ENCODE data around the gene ANKFN1. TPM values are rescaled to one million over a fixed set of nuclear protein-coding genes. Genes with fewer than 3 reads are reported as not detected.
"Not testable (repeated sequence)": the region's sequence is repeated elsewhere in the genome, so short reads cannot be mapped to it uniquely, and the experiment has no call there.

The ANKFN1 gene
- total RNA-seq, 1 experiment from 2014 or later, result 6.0 TPM

GRCh38 chr17:56325313-56326000 is 172.2 kb downstream of the ANKFN1 start:
- no peaks in the 10 kb centered on the region for H3K9me3 ChIP-seq
- H3K27me3 ChIP-seq, result no peaks in the 10 kb centered on the region
- H3K4me3 ChIP-seq, result no peak overlapping the region
- no peaks in the 10 kb centered on the region for H3K36me3 ChIP-seq
- no peak for DNase-seq

DNA sequence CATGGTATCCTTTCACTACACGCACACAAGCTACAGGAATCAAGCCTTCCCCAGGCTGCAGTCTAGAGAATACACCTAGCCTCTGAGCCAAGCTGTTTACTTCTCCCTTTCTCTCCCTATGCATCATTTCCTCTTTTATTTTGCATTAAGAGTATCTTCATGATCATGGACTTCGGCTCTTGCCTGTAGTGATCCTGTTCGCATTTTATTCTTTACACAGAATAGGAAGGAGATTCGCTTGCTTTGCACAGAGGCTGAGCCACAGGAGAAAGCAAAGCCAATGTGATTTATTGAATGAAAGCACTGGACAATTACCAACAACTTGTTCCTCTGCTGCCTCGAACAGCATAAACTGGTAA is 172.7 kb downstream of the ANKFN1 start:
- DNase-seq, result no peak
- Histone ChIP-seq H3K4me3 (no peak overlapping the region), H3K27me3 (no peaks in the 10 kb centered on the region), H3K36me3 (no peaks in the 10 kb centered on the region), H3K9me3 (no peaks in the 10 kb centered on the region)

GRCh38 chr17:56347639-56348038 is 194.4 kb downstream of the ANKFN1 start:
- H3K27me3 ChIP-seq, result no peaks in the 10 kb centered on the region; the same call in 1 of the 2 replicates
- H3K4me3 ChIP-seq, result no peak overlapping the region
- DNase-seq, result no peak
- H3K36me3 ChIP-seq, result no peaks in the 10 kb centered on the region; the same call in 1 of the 2 replicates
- H3K9me3 ChIP-seq, result peaks cover 5% of the 10 kb centered on the region

DNA sequence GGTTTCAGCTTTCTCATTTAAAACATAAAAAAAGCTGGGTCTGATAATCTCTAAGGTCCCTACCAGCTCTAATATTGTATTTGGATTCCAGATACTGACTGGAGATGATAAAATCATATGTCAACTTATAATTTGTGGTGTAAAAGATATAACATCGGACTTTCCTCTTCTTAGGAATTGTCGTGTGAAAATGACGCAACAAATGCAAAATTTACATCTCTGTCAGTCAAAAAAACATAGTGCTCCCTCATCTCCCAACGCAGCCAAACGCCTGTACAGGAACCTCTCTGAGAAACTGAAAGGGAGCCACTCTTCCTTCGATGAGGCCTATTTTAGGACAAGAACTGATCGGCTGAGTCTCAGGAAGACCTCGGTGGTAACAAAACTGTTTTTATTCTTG is 197.3 kb downstream of the ANKFN1 start:
- peaks cover 2% of the 10 kb centered on the region; the same call in 1 of the 2 replicates for H3K9me3 ChIP-seq
- DNase-seq, result peak; percentile 19
- no peaks in the 10 kb centered on the region for H3K27me3 ChIP-seq
- H3K36me3 ChIP-seq, result no peaks in the 10 kb centered on the region; the same call in 1 of the 2 replicates
- H3K4me3 ChIP-seq, result peak overlapping the region; percentile 23

- Histone ChIP-seq H3K4me3 (no peak overlapping the region), H3K9me3 (peaks cover under 1% of the 10 kb centered on the region; the same call in 1 of the 2 replicates), H3K36me3 (no peaks in the 10 kb centered on the region; the same call in 1 of the 2 replicates), H3K27me3 (no peaks in the 10 kb centered on the region)
- DNase-seq, result peak; percentile 5
Observed at GRCh38 chr17:56351675-56352074, 198.4 kb downstream of the ANKFN1 start.

DNA sequence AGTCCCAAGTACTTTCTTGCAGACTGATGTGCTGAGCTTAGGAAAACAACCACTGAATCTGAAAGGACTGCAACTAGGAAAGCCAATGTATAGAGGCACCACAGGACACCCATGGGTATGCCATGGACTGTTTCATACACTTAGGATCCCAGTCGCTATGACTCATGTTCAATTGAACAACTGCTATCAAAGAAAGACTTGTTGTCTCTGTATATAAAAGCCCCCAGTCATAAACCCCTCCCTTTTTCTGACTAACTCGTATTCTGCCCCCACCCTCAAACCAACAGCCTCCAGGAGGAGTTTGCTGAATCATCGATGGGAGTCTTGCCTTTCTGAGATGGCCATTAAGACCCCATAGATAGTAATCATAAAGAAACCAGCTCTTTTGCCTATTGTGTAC is 205.4 kb downstream of the ANKFN1 start:
- Histone ChIP-seq H3K36me3 (no peaks in the 10 kb centered on the region; the same call in 1 of the 2 replicates), H3K4me3 (no peak overlapping the region), H3K9me3 (no peaks in the 10 kb centered on the region), H3K27me3 (no peaks in the 10 kb centered on the region)
- peak; percentile 43 for DNase-seq

DNA sequence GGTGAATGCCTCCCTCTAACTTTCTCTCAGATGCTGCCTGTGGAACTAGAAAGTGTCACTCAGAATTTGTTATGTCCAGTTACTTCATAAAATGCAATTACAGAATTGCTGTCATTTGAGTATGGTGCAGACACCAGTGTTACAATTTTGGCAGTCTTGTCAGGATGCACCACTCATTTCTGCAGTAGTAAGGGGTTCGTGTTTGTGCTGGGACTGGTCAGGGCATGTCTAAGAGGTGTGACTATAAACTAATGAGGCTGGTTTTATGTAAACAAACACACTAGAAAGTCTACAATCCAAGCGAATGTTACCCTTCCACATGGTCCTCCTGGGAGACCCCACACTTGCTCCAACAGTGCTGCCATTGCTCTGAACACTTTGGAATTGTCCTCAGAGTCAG is 206.2 kb downstream of the ANKFN1 start:
- no peak for DNase-seq
- H3K36me3 ChIP-seq, result no peaks in the 10 kb centered on the region
- no peak overlapping the region for H3K4me3 ChIP-seq
- H3K27me3 ChIP-seq, result no peaks in the 10 kb centered on the region
- H3K9me3 ChIP-seq, result no peaks in the 10 kb centered on the region

GRCh38 chr17:56367366-56367765 is 214.1 kb downstream of the ANKFN1 start:
- no peaks in the 10 kb centered on the region for H3K9me3 ChIP-seq
- H3K36me3 ChIP-seq, result no peaks in the 10 kb centered on the region
- DNase-seq, result no peak
- no peaks in the 10 kb centered on the region for H3K27me3 ChIP-seq
- H3K4me3 ChIP-seq, result no peak overlapping the region

DNA sequence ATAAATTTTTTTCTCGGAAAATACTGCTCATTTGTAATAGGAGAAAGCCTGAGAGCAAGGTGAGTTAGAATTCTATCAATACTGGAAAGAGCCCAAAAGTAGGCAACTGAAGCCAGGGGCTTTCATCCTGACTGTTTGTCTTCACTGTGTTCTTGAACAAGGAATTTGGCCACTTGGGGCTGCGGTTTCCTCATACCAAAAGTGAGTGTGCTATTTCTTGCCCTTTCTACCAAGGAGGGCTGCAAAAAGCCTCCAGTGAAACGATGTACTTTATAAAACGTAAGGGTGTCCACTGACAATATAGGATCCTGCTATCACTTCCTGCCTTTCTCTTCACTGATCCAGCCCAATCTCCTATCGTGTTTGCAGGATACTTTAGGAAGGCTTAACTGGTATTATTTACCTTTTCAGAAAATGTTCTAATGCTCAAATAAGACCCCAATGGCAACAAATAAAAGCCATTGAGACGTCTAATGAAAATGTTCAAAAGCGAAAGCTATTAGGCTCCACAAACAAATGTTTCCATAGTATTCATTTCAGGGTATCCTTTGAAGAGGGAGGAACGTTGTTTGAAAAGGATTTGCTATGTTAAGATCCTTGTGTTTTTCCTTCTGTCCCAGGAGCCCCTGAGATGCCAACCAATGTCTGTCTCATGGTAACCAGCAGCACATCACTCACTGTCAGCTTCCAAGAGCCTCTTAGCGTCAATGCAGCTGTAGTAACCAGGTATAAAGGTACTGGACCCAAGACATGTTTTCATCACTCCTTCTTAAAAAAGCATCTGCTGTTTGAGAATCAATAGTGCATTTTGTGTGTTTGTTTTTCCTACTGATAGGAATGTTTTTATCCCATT is 220.9 kb downstream of the ANKFN1 start:
- Histone ChIP-seq H3K36me3 (no peaks in the 10 kb centered on the region), H3K4me3 (no peak overlapping the region), H3K9me3 (no peaks in the 10 kb centered on the region), H3K27me3 (no peaks in the 10 kb centered on the region)
- DNase-seq, result no peak

GRCh38 chr17:56389356-56389755 is 236.1 kb downstream of the ANKFN1 start:
- H3K27me3 ChIP-seq, result no peaks in the 10 kb centered on the region
- H3K36me3 ChIP-seq, result no peaks in the 10 kb centered on the region
- H3K9me3 ChIP-seq, result peaks cover 6% of the 10 kb centered on the region; the same call in 1 of the 2 replicates
- DNase-seq, result no peak
- H3K4me3 ChIP-seq, result no peak overlapping the region

GRCh38 chr17:56392321-56392720 is 239.0 kb downstream of the ANKFN1 start:
- H3K9me3 ChIP-seq, result peaks cover 6% of the 10 kb centered on the region; the same call in 1 of the 2 replicates
- no peaks in the 10 kb centered on the region for H3K27me3 ChIP-seq
- H3K4me3 ChIP-seq, result no peak overlapping the region
- DNase-seq, result no peak
- no peaks in the 10 kb centered on the region for H3K36me3 ChIP-seq

DNA sequence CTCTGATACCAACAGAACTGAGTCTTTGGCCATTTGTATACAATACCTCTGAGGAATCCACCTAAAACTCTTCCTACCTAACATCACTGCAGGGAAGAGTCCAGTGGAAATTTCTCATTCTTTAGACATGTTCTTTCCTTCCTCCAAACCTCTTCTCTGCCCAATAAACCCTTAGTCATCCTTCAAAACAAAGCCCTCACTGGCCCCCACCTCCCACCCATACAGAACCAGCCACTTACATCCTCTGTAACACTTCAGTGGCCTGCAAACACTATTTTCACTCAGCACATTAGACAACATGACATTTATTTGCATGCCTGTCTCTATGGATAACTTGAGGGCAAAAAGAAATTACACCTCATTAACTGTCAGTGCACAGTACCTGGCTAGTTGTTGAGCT is 239.9 kb downstream of the ANKFN1 start:
- Histone ChIP-seq H3K27me3 (no peaks in the 10 kb centered on the region), H3K36me3 (no peaks in the 10 kb centered on the region), H3K4me3 (no peak overlapping the region), H3K9me3 (peaks cover 6% of the 10 kb centered on the region; the same call in 1 of the 2 replicates)
- no peak for DNase-seq

DNA sequence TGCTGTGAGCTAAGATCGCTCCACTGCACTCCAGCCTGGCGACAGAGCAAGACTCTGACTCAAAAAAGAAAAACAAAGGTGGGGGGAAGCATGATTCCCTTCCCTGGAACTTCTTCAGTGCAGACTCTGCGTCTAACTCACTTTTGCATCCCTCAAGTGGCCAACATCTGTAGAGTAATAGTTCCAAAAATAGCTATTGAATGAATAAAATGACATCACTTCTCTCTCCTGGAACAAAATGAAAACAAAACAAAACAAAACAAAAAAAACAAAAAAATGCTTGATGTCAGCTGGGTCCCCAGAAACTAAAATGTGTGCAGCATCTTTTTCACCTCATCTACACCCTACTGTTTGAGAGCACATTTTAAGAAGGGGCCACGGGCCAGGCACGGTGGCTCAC is 242.5 kb downstream of the ANKFN1 start:
- no peaks in the 10 kb centered on the region for H3K9me3 ChIP-seq
- no peaks in the 10 kb centered on the region for H3K36me3 ChIP-seq
- H3K4me3 ChIP-seq, result no peak overlapping the region
- no peaks in the 10 kb centered on the region for H3K27me3 ChIP-seq
- DNase-seq, result no peak

DNA sequence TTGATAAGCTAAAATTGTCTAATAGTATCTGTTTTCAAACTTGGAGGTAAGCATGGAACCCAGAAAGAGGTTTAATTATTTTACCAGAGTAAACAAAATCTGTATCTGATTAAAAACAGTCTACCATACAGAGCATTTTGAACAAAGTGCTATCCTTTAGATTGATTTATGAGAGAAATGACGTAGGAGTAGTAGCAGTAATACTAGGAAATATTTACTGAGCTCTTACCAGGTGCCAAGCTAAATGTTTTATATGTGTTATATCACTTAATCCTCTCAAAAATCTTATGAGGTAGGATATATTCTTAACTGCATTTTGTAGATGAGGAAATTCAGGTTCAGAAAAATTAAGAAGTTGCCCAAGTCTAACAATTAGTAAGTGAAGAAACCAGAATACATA is 253.8 kb downstream of the ANKFN1 start:
- H3K9me3 ChIP-seq, result no peaks in the 10 kb centered on the region; the same call in 1 of the 2 replicates

GRCh38 chr17:56412356-56412755 is 259.1 kb downstream of the ANKFN1 start:
- not testable (repeated sequence) for H3K4me3 ChIP-seq, DNase-seq, H3K36me3 ChIP-seq, H3K9me3 ChIP-seq, H3K27me3 ChIP-seq

More for the DNA sequence above, 253.8 kb downstream of the ANKFN1 start:
- no peak for DNase-seq
- Histone ChIP-seq H3K4me3 (no peak overlapping the region), H3K36me3 (no peaks in the 10 kb centered on the region), H3K27me3 (no peaks in the 10 kb centered on the region)

- peaks cover 2% of the 10 kb centered on the region; the same call in 1 of the 2 replicates for H3K9me3 ChIP-seq
- H3K27me3 ChIP-seq, result no peaks in the 10 kb centered on the region
- no peaks in the 10 kb centered on the region for H3K36me3 ChIP-seq
- no peak for DNase-seq
- H3K4me3 ChIP-seq, result no peak overlapping the region
Observed at GRCh38 chr17:56416682-56417351, 263.5 kb downstream of the ANKFN1 start.

- no peaks in the 10 kb centered on the region for H3K27me3 ChIP-seq
- H3K4me3 ChIP-seq, result no peak overlapping the region
- no peak for DNase-seq
- no peaks in the 10 kb centered on the region for H3K9me3 ChIP-seq
- no peaks in the 10 kb centered on the region for H3K36me3 ChIP-seq
Observed at GRCh38 chr17:56424005-56424404, 270.7 kb downstream of the ANKFN1 start.

All from MG63 (cell line).